ENCODE data around the gene SLC13A3.

- TF ChIP-seq CTCF (IDR thresholded peaks at IDR 0.05) (no peak), POLR2A (IDR thresholded peaks at IDR 0.05) (no peak)
Observed at GRCh38 chr20:46559001-46559400, 92.3 kb downstream of the SLC13A3 start.
